Neural crest cell (in vitro differentiated cells): ENCODE data around the gene VEGFB. TPM values are rescaled to one million over a fixed set of nuclear protein-coding genes. Genes with fewer than 3 reads are reported as not detected.

Source experiments
- DNase-seq: peaks from one replicate; pipeline ENCODE4 v3.0.0; 2021; ENCODE audit warnings: low read depth, mixed read lengths, low spot score
- H3K27ac Mint-ChIP-seq: one replicate; pipeline ENCODE4 v1.8.0; 2021; ENCODE audit warnings: mild to moderate bottlenecking, mixed read lengths; ENCODE audit not compliant: unreplicated experiment
- H3K27me3 Mint-ChIP-seq: 2 replicates; pipeline ENCODE4 v1.8.0; 2021; ENCODE audit warnings: low read depth, mild to moderate bottlenecking, mixed read lengths
- H3K36me3 Mint-ChIP-seq: 2 replicates; pipeline ENCODE4 v1.8.0; 2021; ENCODE audit warnings: low read depth, mild to moderate bottlenecking, mixed read lengths
- H3K4me1 Mint-ChIP-seq: 2 replicates; pipeline ENCODE4 v1.8.0; 2021; ENCODE audit warnings: mixed read lengths
- H3K4me3 Mint-ChIP-seq: one replicate; pipeline ENCODE4 v1.8.0; 2021; ENCODE audit warnings: mild to moderate bottlenecking, mixed read lengths
- H3K9me3 Mint-ChIP-seq: 2 replicates; pipeline ENCODE4 v1.8.0; 2021; ENCODE audit warnings: mixed read lengths
- long read RNA-seq: library from polyadenylated mRNA; unstranded; transcript quantifications from one replicate; pipeline ENCODE4 v2.0.0, GENCODE V29; 2020
- total RNA-seq: library from RNA; stranded (reverse); gene quantifications from 2 replicates; pipeline ENCODE4 v1.2.1, GENCODE V29; 2021
- TF ChIP-seq, protein P1 (sequence below): fragments of 200-600 bp; sonication (generic); conservative IDR thresholded peaks from 2 replicates; pipeline ENCODE4 v1.5.0; 2021; ENCODE audit warnings: antibody characterized with exemption, mild to moderate bottlenecking

Gene VEGFB, protein sequence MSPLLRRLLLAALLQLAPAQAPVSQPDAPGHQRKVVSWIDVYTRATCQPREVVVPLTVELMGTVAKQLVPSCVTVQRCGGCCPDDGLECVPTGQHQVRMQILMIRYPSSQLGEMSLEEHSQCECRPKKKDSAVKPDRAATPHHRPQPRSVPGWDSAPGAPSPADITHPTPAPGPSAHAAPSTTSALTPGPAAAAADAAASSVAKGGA
- 61.2 and 62.7 TPM in 2 replicates for total RNA-seq
- long read RNA-seq, partial matches to known transcripts, result 2 of 2 reads
- long read RNA-seq, other reads (novel, unspliced or antisense), result 0 of 2 reads

DNA sequence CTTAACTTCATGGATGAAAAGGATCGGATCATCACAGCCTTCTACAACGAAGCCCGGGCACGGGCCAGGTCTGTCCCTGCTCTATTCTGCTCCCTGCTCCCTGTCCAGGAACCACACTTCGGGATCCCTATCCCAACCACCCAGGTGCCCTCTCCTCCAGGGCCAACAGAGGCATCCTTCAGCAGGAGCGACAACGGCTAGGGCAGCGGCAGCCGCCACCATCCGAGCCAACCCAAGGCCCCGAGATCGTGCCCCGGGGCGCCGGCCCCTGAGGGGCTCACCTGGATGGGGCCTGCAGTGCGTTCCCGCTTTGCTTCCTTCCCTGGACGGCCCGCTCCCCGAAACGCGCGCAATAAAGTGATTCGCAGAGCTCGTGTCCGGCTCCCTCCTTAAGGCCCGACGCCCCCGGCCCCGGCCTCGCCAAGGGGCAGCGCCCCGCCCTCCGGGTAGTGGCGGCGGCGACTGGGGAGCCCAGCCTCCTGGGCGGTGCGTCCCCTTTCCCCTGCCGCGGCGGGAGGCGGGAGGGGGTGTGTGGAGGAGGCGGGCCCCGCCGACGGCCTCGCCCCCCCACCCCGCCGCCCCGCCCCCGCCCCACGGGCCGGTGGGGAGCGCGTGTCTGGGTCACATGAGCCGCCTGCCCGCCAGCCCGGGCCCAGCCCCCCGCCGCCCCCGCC, at the start of gene VEGFB:
VEGFB (plus strand) TSS at position 672 of the 674 bp plus-strand sequence. CDS start 250 bp downstream, outside the sequence.
- Mint-ChIP-seq H3K36me3 (peaks cover 3% of the 10 kb centered on the region), H3K4me1 (peaks cover 24% of the 10 kb centered on the region), H3K27ac (no peak within 1 kb of the TSS), H3K9me3 (no peaks in the 10 kb centered on the region), H3K4me3 (peak within 1 kb of the TSS; percentile 93), H3K27me3 (no peaks in the 10 kb centered on the region)
- no peak for DNase-seq
- TF ChIP-seq, protein P1, sequence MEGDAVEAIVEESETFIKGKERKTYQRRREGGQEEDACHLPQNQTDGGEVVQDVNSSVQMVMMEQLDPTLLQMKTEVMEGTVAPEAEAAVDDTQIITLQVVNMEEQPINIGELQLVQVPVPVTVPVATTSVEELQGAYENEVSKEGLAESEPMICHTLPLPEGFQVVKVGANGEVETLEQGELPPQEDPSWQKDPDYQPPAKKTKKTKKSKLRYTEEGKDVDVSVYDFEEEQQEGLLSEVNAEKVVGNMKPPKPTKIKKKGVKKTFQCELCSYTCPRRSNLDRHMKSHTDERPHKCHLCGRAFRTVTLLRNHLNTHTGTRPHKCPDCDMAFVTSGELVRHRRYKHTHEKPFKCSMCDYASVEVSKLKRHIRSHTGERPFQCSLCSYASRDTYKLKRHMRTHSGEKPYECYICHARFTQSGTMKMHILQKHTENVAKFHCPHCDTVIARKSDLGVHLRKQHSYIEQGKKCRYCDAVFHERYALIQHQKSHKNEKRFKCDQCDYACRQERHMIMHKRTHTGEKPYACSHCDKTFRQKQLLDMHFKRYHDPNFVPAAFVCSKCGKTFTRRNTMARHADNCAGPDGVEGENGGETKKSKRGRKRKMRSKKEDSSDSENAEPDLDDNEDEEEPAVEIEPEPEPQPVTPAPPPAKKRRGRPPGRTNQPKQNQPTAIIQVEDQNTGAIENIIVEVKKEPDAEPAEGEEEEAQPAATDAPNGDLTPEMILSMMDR, result no peak

DNA sequence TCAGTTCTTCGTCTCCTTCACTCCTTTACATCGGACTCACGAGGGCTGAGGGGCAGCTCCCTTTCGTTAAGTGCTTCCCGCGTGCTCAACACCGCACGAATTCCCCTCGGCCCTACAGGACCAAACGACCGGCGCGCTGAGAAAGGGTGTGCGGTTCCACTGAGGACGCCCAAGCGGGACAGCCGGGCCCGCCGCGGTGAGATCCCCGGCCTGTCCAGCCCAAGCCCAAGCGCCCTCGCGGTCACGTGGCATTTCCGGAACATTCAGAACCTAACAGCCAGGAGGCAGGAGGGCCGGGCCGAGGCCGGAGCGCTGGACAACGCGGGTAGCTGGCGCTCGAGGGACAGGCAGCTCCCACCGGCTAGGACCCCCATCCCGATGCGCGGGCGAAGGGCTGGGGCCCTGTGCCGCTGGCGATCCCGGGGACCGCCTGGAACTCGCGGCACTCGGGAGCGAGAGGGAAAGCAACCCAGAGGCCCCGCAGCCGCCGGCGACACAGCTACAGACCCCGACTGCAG, 49.1 kb upstream of the VEGFB start:
- Mint-ChIP-seq H3K9me3 (no peaks in the 10 kb centered on the region), H3K4me3 (peak overlapping the region; percentile 98), H3K27ac (peak overlapping the region; percentile 99), H3K27me3 (no peaks in the 10 kb centered on the region), H3K4me1 (peaks cover 47% of the 10 kb centered on the region), H3K36me3 (peaks cover 8% of the 10 kb centered on the region)
- DNase-seq, result no peak
- TF ChIP-seq, protein P1, result peak; percentile 52

DNA sequence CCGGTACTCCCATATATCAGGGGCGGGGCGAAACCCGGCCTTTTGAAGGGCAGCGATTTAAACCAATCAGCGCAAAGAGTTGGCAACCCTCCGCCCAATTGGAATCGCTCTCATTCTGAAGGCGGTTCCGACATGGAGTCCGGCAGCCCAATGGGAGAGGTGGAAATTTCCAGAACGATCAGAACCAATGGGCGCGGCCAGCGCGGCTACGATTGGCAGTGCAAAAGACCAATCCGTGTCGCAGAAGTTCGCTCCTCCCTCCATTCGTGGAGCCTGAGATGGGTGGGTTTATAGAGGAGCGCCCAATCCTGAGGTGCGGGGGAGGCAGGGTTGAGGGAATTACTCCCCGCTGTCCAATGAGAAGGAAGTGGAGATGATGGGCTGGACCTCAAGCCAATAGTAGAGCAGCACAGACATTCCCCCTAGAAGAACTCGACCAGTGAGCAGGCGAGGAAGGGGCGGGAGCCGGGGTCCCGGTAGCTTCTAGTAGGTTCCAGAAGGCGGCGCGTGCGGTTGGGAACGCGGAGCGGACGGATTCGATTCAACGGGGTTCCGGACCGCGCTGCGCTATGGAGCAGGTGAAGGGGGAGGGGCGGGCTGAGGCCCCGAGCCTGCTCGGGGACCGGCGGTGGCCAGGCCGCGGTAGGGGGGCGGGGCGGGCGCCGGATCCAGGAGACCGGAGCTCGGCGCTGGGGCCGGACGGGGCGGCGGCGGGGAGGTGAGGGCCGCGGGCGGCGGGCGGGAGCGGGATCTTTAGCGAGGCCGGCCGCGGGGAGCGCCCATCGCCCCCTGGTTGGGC, 48.5 kb upstream of the VEGFB start, which contains the start of gene STIP1:
STIP1 (plus strand) TSS at position 479 of the 799 bp plus-strand sequence; CDS start at position 570, 91 bp downstream.
- Mint-ChIP-seq H3K4me1 (peaks cover 44% of the 10 kb centered on the region), H3K4me3 (peak within 1 kb of the TSS; percentile 98), H3K9me3 (no peaks in the 10 kb centered on the region), H3K36me3 (peaks cover 11% of the 10 kb centered on the region), H3K27me3 (no peaks in the 10 kb centered on the region), H3K27ac (peak within 1 kb of the TSS; percentile 99)
- peak; percentile 99 for DNase-seq
- TF ChIP-seq, protein P1, result peak; percentile 41

DNA sequence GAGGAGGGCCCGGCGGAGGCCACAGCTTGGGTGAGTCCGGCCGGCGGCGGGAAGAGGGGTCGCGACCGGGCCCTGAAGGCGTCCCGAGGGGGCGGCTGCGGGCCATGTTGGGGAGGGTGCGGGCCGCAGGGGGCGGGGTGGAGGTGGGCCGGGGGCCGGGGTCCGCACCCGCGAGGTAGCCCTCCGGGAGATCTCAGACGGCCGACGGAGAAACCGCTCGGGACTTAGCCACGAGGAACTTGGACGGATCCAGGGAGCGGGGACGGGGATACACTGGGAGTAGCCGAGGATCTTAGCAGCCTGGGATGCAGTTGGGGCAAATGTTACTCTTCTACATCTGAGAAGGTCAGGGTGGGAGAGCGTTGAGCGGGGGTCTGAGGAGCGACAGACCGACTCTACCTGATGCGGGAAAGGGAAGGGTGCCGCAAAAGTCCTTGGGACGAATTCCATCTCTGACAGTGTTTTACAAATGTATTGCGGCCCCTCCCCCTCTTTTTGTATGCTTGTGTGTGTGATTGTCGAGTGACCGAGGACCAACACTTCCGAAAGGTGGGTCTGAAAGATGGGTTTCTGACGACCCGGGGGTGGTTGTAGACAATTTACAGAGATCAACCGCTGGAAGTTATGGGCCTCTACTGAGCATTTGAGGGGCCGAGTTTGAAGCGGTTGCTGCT, 47.8 kb upstream of the VEGFB start:
- no peak for DNase-seq
- Mint-ChIP-seq H3K4me1 (peaks cover 36% of the 10 kb centered on the region), H3K9me3 (no peaks in the 10 kb centered on the region), H3K36me3 (peaks cover 11% of the 10 kb centered on the region), H3K4me3 (no peak overlapping the region), H3K27ac (no peak overlapping the region), H3K27me3 (no peaks in the 10 kb centered on the region)
- TF ChIP-seq, protein P1, result no peak

DNA sequence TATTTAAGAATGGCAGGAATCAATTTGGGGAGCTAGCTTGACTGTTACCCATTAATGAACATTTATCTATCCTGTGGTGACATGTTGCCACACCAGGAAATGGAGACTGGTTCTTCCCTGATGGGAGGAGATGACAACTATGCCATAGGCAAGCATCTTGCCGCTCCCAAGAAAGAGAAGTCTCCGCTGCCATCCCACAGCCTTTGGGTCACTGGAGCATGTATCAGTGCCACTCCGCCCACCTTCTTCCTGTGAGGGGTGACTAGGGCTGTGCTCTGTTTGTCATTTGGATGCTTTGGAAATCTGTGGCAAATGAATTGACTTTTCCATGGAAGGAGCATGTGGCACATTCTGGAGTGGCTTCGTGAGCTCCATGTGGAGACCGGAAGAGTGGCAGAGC, 42.0 kb upstream of the VEGFB start:
- peak overlapping the region; percentile 43 for H3K27ac Mint-ChIP-seq
- peaks cover 24% of the 10 kb centered on the region for H3K36me3 Mint-ChIP-seq
- peaks cover 8% of the 10 kb centered on the region for H3K4me1 Mint-ChIP-seq
- TF ChIP-seq, protein P1, result no peak
- H3K27me3 Mint-ChIP-seq, result no peaks in the 10 kb centered on the region
- DNase-seq, result no peak
- H3K9me3 Mint-ChIP-seq, result no peaks in the 10 kb centered on the region
- no peak overlapping the region for H3K4me3 Mint-ChIP-seq
